NT2/D1 (cell line): ENCODE results near the gene CFAP73.

ENCODE experiments used
- YY1 ChIP-seq: IDR thresholded peaks from 2 replicates; pipeline ENCODE4 v1.6.1; 2011; ENCODE audit not compliant: insufficient read length, insufficient read depth
- ZNF274 ChIP-seq: IDR thresholded peaks from 2 replicates; pipeline ENCODE4 v1.6.1; 2011; ENCODE audit warnings: mild to moderate bottlenecking, low read depth, low read length

DNA sequence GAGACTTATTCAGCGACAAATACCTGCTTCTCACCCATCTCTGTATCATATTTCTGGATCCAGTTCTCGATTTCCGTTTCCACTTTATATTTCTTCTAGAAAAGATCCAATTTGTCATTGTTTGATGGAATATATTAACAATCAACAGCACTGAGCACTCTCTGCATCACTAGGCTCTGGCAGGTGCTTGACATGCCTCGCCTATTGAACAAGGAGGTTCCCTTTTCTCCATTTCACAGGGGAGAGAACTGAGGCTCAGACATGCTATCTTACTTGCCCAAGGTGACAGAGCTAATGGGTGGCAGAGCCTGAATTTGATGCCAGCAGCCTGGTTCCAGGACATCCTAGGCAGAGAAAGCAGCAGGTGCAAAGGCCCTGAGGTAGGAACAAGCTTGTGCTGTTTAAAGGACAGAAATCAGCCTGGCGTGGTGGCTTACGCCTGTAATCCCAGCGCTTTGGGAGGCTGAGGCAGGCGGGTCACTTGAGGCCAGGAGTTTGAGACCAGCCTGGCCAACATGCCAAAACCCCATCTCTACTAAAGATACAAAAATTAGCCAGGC, 48.1 kb downstream of the CFAP73 start:
- TF ChIP-seq YY1 (no peak), ZNF274 (no peak)
